ENCODE measurements around the gene GIPC2. TPM values are rescaled to one million over a fixed set of nuclear protein-coding genes. Genes with fewer than 3 reads are reported as not detected.

The GIPC2 gene
- total and polyA plus RNA-seq, 11 donors: 0.99 to 4.0 (median 2.5) TPM

DNA sequence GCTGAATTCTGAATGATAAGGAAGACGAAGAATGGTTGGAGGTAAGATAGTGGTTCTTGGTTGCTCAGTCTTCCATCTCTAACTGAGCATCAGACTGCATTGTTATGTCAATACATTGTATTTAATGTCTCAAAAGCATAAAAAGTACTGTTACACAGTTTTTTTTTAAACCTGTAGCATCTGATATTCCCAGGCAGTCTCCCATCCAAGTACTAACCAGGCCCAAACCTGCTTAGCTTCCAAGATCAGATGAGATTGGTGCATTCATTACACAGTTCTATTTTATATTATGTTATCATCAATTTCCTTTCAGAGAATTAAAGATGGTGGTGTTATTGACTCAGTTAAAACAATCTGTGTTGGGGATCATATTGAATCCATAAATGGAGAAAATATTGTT is 48.9 kb downstream of the GIPC2 start:
- DNase-seq: no peak
- Histone ChIP-seq H3K27me3 (no peaks in the 10 kb centered on the region), H3K27ac (no peak overlapping the region), H3K4me3 (no peak overlapping the region), H3K9me3 (no peaks in the 10 kb centered on the region), H3K36me3 (no peaks in the 10 kb centered on the region), H3K4me1 (peaks cover 0 to 24% (median 6%) of the 10 kb centered on the region in 12 donors)
- ATAC-seq: no peak
- WGBS, 4 donors: 83 to 92% (median 88%) methylated on average over 1 of the region's 1 CpG
- intact Hi-C loops (cut with DNase I): no loop called here
- TF ChIP-seq, protein P1, sequence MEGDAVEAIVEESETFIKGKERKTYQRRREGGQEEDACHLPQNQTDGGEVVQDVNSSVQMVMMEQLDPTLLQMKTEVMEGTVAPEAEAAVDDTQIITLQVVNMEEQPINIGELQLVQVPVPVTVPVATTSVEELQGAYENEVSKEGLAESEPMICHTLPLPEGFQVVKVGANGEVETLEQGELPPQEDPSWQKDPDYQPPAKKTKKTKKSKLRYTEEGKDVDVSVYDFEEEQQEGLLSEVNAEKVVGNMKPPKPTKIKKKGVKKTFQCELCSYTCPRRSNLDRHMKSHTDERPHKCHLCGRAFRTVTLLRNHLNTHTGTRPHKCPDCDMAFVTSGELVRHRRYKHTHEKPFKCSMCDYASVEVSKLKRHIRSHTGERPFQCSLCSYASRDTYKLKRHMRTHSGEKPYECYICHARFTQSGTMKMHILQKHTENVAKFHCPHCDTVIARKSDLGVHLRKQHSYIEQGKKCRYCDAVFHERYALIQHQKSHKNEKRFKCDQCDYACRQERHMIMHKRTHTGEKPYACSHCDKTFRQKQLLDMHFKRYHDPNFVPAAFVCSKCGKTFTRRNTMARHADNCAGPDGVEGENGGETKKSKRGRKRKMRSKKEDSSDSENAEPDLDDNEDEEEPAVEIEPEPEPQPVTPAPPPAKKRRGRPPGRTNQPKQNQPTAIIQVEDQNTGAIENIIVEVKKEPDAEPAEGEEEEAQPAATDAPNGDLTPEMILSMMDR (IDR thresholded peaks at IDR 0.05): no peak
- TF ChIP-seq POLR2A (IDR thresholded peaks at IDR 0.05): no peak

DNA sequence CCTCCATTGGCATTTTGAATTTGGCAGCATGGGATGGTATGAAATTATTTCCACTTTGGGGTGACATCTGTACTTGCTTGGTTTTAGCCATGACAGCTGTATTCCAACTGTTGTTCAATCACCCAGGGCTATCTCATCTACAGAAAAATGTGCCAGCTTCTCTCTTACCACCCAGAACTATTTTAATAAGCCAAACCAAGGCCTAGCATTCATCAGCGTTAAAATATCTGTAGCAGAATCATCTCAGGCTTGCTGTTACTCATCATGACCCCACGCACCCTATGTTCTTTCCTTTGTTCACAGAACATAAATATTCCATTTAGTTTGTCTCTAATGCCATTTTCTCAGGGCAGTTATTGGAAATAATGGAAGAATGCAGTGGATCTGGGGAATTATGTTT is 49.8 kb downstream of the GIPC2 start:
- Histone ChIP-seq H3K4me3 (no peak overlapping the region), H3K27me3 (no peaks in the 10 kb centered on the region), H3K27ac (no peak overlapping the region), H3K4me1 (peaks cover 0 to 27% (median 6%) of the 10 kb centered on the region in 12 donors), H3K36me3 (no peaks in the 10 kb centered on the region), H3K9me3 (no peaks in the 10 kb centered on the region)
- ATAC-seq: no peak
- TF ChIP-seq POLR2A (IDR thresholded peaks at IDR 0.05): no peak
- TF ChIP-seq, protein P1 (IDR thresholded peaks at IDR 0.05): no peak
- intact Hi-C loops (cut with DNase I): no loop called here
- WGBS, 4 donors: 63 to 76% (median 70%) methylated on average over 2 of the region's 2 CpGs
- DNase-seq: no peak

DNA sequence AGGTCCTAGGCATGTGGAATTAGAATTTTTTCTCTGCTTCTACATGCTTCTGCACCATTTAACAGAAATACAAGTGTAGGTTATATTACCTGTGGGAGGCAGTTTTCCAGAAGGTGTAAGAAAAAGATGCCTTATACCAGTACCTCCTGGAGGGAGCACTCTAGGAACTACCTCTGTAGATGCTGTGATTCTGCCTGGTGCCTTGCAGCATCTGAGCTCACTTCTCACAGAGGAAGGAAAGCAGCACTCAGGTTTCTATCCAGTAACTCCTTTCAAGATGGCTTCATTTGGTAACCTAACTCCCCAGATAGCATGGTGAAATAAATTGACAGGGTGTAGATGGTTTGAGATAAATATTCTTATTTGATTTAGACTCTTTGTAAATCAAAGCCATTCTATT is 50.3 kb downstream of the GIPC2 start:
- Histone ChIP-seq H3K4me1 (peaks cover 0 to 28% (median 6%) of the 10 kb centered on the region in 12 donors), H3K27me3 (no peaks in the 10 kb centered on the region), H3K9me3 (no peaks in the 10 kb centered on the region), H3K4me3 (no peak overlapping the region), H3K36me3 (no peaks in the 10 kb centered on the region), H3K27ac (peak overlapping the region in 1 of 12 donors; percentile 7)
- intact Hi-C loops (cut with DNase I): no loop called here
- TF ChIP-seq, protein P1 (IDR thresholded peaks at IDR 0.05): no peak
- no peak for TF ChIP-seq POLR2A (IDR thresholded peaks at IDR 0.05)
- ATAC-seq (no peak), DNase-seq (no peak)

DNA sequence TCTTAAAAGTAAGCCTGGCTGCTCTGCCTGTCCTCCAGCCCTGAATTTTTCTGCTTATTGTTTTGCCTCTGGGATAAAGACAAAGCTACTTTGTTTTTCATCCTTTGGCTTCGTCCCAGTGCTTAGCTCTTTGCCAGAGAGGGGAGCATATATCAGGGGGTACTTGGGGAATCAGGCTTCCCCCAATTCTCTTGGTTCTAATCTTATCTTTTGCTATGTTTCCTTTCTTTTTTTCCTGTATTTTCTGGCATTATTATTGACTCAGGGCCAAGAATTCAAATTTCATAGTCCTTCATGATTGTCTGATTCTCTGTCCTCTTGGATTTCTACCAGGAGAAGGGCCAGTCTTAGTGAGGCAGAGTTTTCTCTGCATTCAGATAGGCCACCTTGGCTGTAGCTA is 51.2 kb downstream of the GIPC2 start:
- Histone ChIP-seq H3K4me1 (peaks cover 0 to 38% (median 12%) of the 10 kb centered on the region in 12 donors), H3K36me3 (no peaks in the 10 kb centered on the region), H3K27me3 (no peaks in the 10 kb centered on the region), H3K27ac (peak overlapping the region in 3 of 12 donors; percentile 6 to 23 (median 6)), H3K4me3 (no peak overlapping the region), H3K9me3 (no peaks in the 10 kb centered on the region)
- no peak for DNase-seq
- intact Hi-C loops (cut with DNase I): no loop called here
- TF ChIP-seq, protein P1 (IDR thresholded peaks at IDR 0.05): no peak
- no peak for TF ChIP-seq POLR2A (IDR thresholded peaks at IDR 0.05)
- ATAC-seq: peak in 1 of 4 donors; percentile 6
- WGBS, 4 donors: 45 to 56% (median 51%) methylated on average over 1 of the region's 1 CpG

Data from heart left ventricle (tissue), 16 donors.